Measurements from ENCODE around the gene C6orf47. TPM values are rescaled to one million over a fixed set of nuclear protein-coding genes. Genes with fewer than 3 reads are reported as not detected.

C6orf47 gene
- total and polyA plus RNA-seq, 10 of the 15 experiments (the other 5 are each of a cell fraction or from before 2014, with no cell fraction given), result 0.16 to 20.4 (median 17.3) TPM; not detected in 1

GRCh38 chr6:31620586-31621319 is 39.8 kb downstream of the C6orf47 start, which contains the start of gene PRRC2A (continued):
- TF ChIP-seq CUX1 (IDR thresholded peaks at IDR 0.05; ENCODE audit: insufficient replicate concordance, low read depth, low read length), result no peak
- no peak for TF ChIP-seq STAT3 (IDR thresholded peaks at IDR 0.05; ENCODE audit: low read depth, low read length)
- TF ChIP-seq, protein P1, sequence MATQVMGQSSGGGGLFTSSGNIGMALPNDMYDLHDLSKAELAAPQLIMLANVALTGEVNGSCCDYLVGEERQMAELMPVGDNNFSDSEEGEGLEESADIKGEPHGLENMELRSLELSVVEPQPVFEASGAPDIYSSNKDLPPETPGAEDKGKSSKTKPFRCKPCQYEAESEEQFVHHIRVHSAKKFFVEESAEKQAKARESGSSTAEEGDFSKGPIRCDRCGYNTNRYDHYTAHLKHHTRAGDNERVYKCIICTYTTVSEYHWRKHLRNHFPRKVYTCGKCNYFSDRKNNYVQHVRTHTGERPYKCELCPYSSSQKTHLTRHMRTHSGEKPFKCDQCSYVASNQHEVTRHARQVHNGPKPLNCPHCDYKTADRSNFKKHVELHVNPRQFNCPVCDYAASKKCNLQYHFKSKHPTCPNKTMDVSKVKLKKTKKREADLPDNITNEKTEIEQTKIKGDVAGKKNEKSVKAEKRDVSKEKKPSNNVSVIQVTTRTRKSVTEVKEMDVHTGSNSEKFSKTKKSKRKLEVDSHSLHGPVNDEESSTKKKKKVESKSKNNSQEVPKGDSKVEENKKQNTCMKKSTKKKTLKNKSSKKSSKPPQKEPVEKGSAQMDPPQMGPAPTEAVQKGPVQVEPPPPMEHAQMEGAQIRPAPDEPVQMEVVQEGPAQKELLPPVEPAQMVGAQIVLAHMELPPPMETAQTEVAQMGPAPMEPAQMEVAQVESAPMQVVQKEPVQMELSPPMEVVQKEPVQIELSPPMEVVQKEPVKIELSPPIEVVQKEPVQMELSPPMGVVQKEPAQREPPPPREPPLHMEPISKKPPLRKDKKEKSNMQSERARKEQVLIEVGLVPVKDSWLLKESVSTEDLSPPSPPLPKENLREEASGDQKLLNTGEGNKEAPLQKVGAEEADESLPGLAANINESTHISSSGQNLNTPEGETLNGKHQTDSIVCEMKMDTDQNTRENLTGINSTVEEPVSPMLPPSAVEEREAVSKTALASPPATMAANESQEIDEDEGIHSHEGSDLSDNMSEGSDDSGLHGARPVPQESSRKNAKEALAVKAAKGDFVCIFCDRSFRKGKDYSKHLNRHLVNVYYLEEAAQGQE (IDR thresholded peaks at IDR 0.05; ENCODE audit: low read depth, low read length), result 0 out of 2 replicates have a peak, but pooled peaks have one; percentile 27
- no peak for TF ChIP-seq TARDBP (IDR thresholded peaks at IDR 0.05; ENCODE audit: borderline replicate concordance)
- peak; percentile 55 for TF ChIP-seq NR2F1 (conservative IDR thresholded peaks at IDR 0.05)
- TF ChIP-seq CREM (IDR thresholded peaks at IDR 0.05; ENCODE audit: low read depth), result no peak
- no peak for TF ChIP-seq BCLAF1 (IDR thresholded peaks at IDR 0.05)
- TF ChIP-seq ZNF217 (IDR thresholded peaks at IDR 0.05), result 0 out of 2 replicates have a peak, but pooled peaks have one; percentile 21
- no peak for TF ChIP-seq SIX5 (IDR thresholded peaks at IDR 0.05; ENCODE audit: low read depth, low read length, severe bottlenecking)
- peak; percentile 46; the same call in 1 of the 2 replicates for TF ChIP-seq TCF12 (IDR thresholded peaks at IDR 0.05; ENCODE audit: low read depth, low read length)
- TF ChIP-seq PKNOX1 (IDR thresholded peaks at IDR 0.05), result no peak
